A549 (cell line): ENCODE measurements around the gene SH2B3.

Experiments used
- CBX8 ChIP-seq: fragments of 200-600 bp; sonication (generic); IDR thresholded peaks from 2 replicates; pipeline ENCODE4 v1.6.1; 2016
- CHD2 ChIP-seq: fragments of 150-350 bp; IDR thresholded peaks from 2 replicates; pipeline ENCODE4 v1.6.1; 2014; ENCODE audit warnings: low read length; ENCODE audit not compliant: partially characterized antibody
- CTCF ChIP-seq: fragments of >200 bp; sonication (Bioruptor Twin); formaldehyde crosslinking; IDR thresholded peaks from 3 replicates; pipeline ENCODE4 v1.5.1; 2016
- EP300 ChIP-seq, 2 experiments: fragments of >200 bp; sonication (Bioruptor Twin); formaldehyde crosslinking; IDR thresholded peaks; 2 replicates in 1 of 2; 3 replicates in 1 of 2; pipeline ENCODE4 v1.6.1; 2016 to 2017
- ESRRA ChIP-seq: fragments of 150-350 bp; IDR thresholded peaks from 2 replicates; pipeline ENCODE4 v1.6.1; 2014; ENCODE audit warnings: mild to moderate bottlenecking, low read length, borderline replicate concordance
- HES2 ChIP-seq: fragments of >200 bp; sonication (Bioruptor Twin); formaldehyde crosslinking; IDR thresholded peaks from 2 replicates; pipeline ENCODE4 v1.6.1; 2016
- KDM1A ChIP-seq: fragments of 200-600 bp; sonication (generic); IDR thresholded peaks from 2 replicates; pipeline ENCODE4 v1.6.1; 2016; ENCODE audit warnings: low read depth, mild to moderate bottlenecking
- MAX ChIP-seq: IDR thresholded peaks from 2 replicates; pipeline ENCODE4 v1.6.1; 2012
- MAZ ChIP-seq: fragments of 150-350 bp; IDR thresholded peaks from 2 replicates; pipeline ENCODE4 v1.6.1; 2014; ENCODE audit warnings: antibody characterized with exemption, low read depth, low read length, borderline replicate concordance
- NR3C1 ChIP-seq: fragments of >200 bp; sonication (Bioruptor Twin); formaldehyde crosslinking; IDR thresholded peaks from 3 replicates; pipeline ENCODE4 v1.6.1; 2017
- PHF8 ChIP-seq: fragments of 200-600 bp; sonication (generic); IDR thresholded peaks from 2 replicates; pipeline ENCODE4 v1.6.1; 2016; ENCODE audit warnings: low read depth, mild to moderate bottlenecking, antibody characterized with exemption, moderate library complexity, borderline replicate concordance
- POLR2A ChIP-seq: IDR thresholded peaks from 2 replicates; pipeline ENCODE4 v1.6.1; 2012; ENCODE audit warnings: mild to moderate bottlenecking, low read length
- RCOR1 ChIP-seq: fragments of 150-350 bp; IDR thresholded peaks from 2 replicates; pipeline ENCODE4 v1.6.1; 2014; ENCODE audit warnings: antibody characterized with exemption, low read length, low read depth

GRCh38 chr12:111455448-111456320, 50.0 kb downstream of the SH2B3 start:
- TF ChIP-seq CTCF: no peak
- TF ChIP-seq ESRRA: no peak
- TF ChIP-seq KDM1A: no peak
- no peak for TF ChIP-seq EP300 (IDR thresholded peaks at IDR 0.05)
- no peak for TF ChIP-seq MAX
- TF ChIP-seq RCOR1: no peak
- TF ChIP-seq POLR2A: no peak
- TF ChIP-seq NR3C1: no peak
- TF ChIP-seq HES2: no peak
- TF ChIP-seq MAZ: no peak
- no peak for TF ChIP-seq CHD2
- TF ChIP-seq PHF8: no peak
- no peak for TF ChIP-seq CBX8
